Colonic mucosa (tissue), 4 donors: ENCODE results near the gene P2RX3. TPM values are rescaled to one million over a fixed set of nuclear protein-coding genes. Genes with fewer than 3 reads are reported as not detected.
A peak's percentile ranks its signal among the peaks of the same experiment; 100 is the strongest.

ENCODE experiments used
- DNase-seq: peaks from one replicate; pipeline ENCODE4 v3.0.0-alpha.2; 2020
- H3K27ac ChIP-seq: fragments of 200-600 bp; one replicate; pipeline ENCODE4 v1.8.0; 2021
- H3K27me3 ChIP-seq: fragments of 200-600 bp; one replicate; pipeline ENCODE4 v1.8.0; 2021
- H3K36me3 ChIP-seq: fragments of 200-600 bp; one replicate; pipeline ENCODE4 v1.8.0; 2021
- H3K4me1 ChIP-seq: fragments of 200-600 bp; one replicate; pipeline ENCODE4 v1.8.0; 2021; ENCODE audit warnings: mild to moderate bottlenecking
- H3K4me3 ChIP-seq: fragments of 200-600 bp; one replicate; pipeline ENCODE4 v1.8.0; 2021
- H3K9ac ChIP-seq, 2 donors: one replicate each; pipeline ENCODE4 v1.7.0; 2013; ENCODE audit warnings: control low read depth in 2 of 2, low read depth in 2 of 2, low read length in 2 of 2
- H3K9me3 ChIP-seq: fragments of 200-600 bp; one replicate; pipeline ENCODE4 v1.8.0; 2021
- intact Hi-C: fragments of 100-400 bp; cut with DNase I; formaldehyde crosslinking; loops from one replicate; pipeline ENCODE4 v1.14.1; 2022
- total RNA-seq, 2 donors: library from RNA; stranded (reverse); fragmentation: NEBNext Ultra II Directional in 1 of 2; extraction: Animal tissue kit (Norgen Biotek cat#: 25700) in 1 of 2; gene quantifications; one replicate each; pipeline ENCODE4 v1.2.1, GENCODE V29; 2021
- TF ChIP-seq, protein P1 (sequence below): fragments of 200-600 bp; IDR thresholded peaks from one replicate; pipeline ENCODE4 v1.8.0; 2022; ENCODE audit warnings: antibody characterized with exemption, mild to moderate bottlenecking
- donor health status: healthy.
- donor health status: DM: no; HTN: no; CAD: no.
- donor health status: DM: no; HTN: no; CAD: no.

Gene P2RX3
- total RNA-seq, 2 donors from 2014 or later = not detected

- TF ChIP-seq, protein P1, sequence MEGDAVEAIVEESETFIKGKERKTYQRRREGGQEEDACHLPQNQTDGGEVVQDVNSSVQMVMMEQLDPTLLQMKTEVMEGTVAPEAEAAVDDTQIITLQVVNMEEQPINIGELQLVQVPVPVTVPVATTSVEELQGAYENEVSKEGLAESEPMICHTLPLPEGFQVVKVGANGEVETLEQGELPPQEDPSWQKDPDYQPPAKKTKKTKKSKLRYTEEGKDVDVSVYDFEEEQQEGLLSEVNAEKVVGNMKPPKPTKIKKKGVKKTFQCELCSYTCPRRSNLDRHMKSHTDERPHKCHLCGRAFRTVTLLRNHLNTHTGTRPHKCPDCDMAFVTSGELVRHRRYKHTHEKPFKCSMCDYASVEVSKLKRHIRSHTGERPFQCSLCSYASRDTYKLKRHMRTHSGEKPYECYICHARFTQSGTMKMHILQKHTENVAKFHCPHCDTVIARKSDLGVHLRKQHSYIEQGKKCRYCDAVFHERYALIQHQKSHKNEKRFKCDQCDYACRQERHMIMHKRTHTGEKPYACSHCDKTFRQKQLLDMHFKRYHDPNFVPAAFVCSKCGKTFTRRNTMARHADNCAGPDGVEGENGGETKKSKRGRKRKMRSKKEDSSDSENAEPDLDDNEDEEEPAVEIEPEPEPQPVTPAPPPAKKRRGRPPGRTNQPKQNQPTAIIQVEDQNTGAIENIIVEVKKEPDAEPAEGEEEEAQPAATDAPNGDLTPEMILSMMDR = peak; percentile 85
- H3K27ac ChIP-seq = no peak overlapping the region
- H3K4me1 ChIP-seq = no peaks in the 10 kb centered on the region
- H3K4me3 ChIP-seq = no peak overlapping the region
- H3K9ac ChIP-seq = no peak overlapping the region
- H3K9me3 ChIP-seq = no peaks in the 10 kb centered on the region
- intact Hi-C loops = loop anchor here (5.0 kb wide), 1 partner anchor 293 kb away; no protein-coding TSS in a partner anchor
- no peaks in the 10 kb centered on the region for H3K36me3 ChIP-seq
- no peaks in the 10 kb centered on the region for H3K27me3 ChIP-seq
- peak; percentile 68 for DNase-seq
Observed at GRCh38 chr11:57349491-57350274, 11.5 kb downstream of the P2RX3 start.

DNA sequence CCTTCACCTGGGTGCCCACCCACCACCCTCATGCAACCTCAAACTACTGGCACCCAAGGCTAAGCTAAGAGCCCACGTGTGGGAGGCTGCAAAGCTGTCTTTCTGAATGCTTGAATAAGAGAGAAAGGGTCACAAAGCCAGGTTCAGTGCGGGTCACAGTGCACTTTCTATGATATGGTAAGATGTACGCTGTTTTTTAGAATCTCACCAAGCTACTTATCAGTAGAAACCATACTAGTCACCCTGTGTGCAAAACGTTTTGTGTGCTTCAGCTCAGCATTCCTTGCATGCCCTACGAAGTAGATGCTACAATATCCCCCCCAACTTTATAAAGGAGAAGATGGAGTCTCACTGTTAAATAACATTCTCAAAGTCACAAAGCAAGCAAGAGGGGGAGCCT, 14.9 kb downstream of the P2RX3 start:
- Histone ChIP-seq H3K4me1 (no peaks in the 10 kb centered on the region), H3K9me3 (no peaks in the 10 kb centered on the region), H3K9ac (no peak overlapping the region), H3K4me3 (no peak overlapping the region), H3K27me3 (no peaks in the 10 kb centered on the region), H3K36me3 (no peaks in the 10 kb centered on the region), H3K27ac (no peak overlapping the region)
- no peak for DNase-seq
- intact Hi-C loops = no loop called here
- TF ChIP-seq, protein P1 = no peak

DNA sequence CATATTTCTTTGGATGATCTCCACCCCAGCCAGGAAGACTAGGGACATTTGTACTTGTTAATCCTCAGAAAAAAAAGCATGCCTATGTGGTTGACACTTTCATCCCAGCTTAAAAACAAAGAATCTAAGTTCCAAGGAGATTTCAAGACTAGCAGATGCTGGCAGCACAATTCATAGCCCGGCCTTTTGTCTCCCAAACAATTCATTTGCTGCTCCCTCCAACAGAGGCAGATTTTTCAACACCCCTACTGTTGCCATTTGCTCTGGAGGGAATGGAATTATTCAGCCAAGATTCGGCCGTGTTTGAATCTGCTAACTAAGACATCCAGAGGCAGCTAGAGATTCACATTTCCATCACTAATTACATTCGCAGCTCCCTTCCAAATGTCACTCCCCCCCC, 15.3 kb downstream of the P2RX3 start:
- no peak overlapping the region for H3K9ac ChIP-seq
- DNase-seq = no peak
- no peak overlapping the region for H3K27ac ChIP-seq
- no peaks in the 10 kb centered on the region for H3K27me3 ChIP-seq
- intact Hi-C loops = no loop called here
- H3K9me3 ChIP-seq = no peaks in the 10 kb centered on the region
- TF ChIP-seq, protein P1 = no peak
- no peaks in the 10 kb centered on the region for H3K4me1 ChIP-seq
- H3K36me3 ChIP-seq = no peaks in the 10 kb centered on the region
- no peak overlapping the region for H3K4me3 ChIP-seq

DNA sequence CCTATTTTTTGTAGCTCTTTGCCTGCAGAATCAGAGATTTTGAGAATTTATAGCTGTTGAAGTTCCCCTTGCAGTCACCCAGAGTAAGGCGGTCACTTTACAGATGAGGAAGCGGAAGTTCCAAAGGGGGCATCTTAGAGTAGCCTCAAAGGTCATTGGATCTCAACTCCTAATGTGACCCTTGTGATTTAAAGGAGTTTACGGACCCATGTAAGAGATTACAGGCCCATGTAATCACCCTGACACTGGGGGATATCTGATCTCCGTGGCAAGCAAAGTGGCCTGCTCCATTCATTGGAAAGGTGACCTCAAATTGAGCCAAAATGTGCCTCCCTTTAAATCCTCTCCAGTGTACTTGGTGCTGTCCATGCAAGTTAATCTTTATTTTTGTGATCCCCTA, 15.7 kb downstream of the P2RX3 start:
- Histone ChIP-seq H3K27ac (no peak overlapping the region), H3K36me3 (no peaks in the 10 kb centered on the region), H3K4me3 (no peak overlapping the region), H3K4me1 (no peaks in the 10 kb centered on the region), H3K27me3 (no peaks in the 10 kb centered on the region), H3K9me3 (no peaks in the 10 kb centered on the region), H3K9ac (no peak overlapping the region)
- TF ChIP-seq, protein P1 = no peak
- intact Hi-C loops = no loop called here
- DNase-seq = no peak

- DNase-seq = no peak
Observed at GRCh38 chr11:57354699-57355098, 16.5 kb downstream of the P2RX3 start.

More at GRCh38 chr11:57354699-57355098, 16.5 kb downstream of the P2RX3 start:
- TF ChIP-seq, protein P1 = no peak
- Histone ChIP-seq H3K36me3 (no peaks in the 10 kb centered on the region), H3K27me3 (no peaks in the 10 kb centered on the region), H3K9ac (no peak overlapping the region), H3K9me3 (no peaks in the 10 kb centered on the region), H3K4me1 (no peaks in the 10 kb centered on the region), H3K4me3 (no peak overlapping the region), H3K27ac (no peak overlapping the region)
- intact Hi-C loops = no loop called here
